PC-9 (cell line): Measurements from ENCODE around the gene CFAP20DC.

Experiments used
- EZH2 ChIP-seq: fragments of 200-600 bp; sonication (generic); IDR thresholded peaks from 2 replicates; pipeline ENCODE4 v1.8.0; 2017; ENCODE audit warnings: antibody characterized with exemption, low read depth
- TF ChIP-seq, protein P1 (sequence below): fragments of 200-600 bp; sonication (generic); conservative IDR thresholded peaks from 2 replicates; pipeline ENCODE4 v1.6.1; 2017; ENCODE audit warnings: mixed run types, antibody characterized with exemption, mild to moderate bottlenecking, moderate library complexity

DNA sequence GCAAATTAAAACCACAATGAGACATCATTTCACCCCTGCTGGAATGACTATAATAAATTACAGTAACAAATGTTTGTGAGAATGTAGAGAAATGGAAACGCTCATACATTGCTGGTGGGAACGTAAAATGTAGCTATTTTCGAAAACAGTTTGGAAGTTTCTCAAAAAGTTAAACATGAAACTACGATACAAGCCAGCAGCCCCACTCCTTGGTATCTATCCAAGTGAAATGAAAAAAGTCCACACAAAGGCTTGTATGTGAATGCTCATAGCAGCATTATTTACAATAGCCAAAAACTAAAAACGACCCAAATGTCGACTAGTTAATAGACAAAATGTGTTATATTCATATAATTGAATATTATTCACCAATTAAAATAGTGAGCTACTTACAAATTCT is 22.9 kb upstream of the CFAP20DC start:
- TF ChIP-seq, protein P1, sequence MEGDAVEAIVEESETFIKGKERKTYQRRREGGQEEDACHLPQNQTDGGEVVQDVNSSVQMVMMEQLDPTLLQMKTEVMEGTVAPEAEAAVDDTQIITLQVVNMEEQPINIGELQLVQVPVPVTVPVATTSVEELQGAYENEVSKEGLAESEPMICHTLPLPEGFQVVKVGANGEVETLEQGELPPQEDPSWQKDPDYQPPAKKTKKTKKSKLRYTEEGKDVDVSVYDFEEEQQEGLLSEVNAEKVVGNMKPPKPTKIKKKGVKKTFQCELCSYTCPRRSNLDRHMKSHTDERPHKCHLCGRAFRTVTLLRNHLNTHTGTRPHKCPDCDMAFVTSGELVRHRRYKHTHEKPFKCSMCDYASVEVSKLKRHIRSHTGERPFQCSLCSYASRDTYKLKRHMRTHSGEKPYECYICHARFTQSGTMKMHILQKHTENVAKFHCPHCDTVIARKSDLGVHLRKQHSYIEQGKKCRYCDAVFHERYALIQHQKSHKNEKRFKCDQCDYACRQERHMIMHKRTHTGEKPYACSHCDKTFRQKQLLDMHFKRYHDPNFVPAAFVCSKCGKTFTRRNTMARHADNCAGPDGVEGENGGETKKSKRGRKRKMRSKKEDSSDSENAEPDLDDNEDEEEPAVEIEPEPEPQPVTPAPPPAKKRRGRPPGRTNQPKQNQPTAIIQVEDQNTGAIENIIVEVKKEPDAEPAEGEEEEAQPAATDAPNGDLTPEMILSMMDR = no peak
- TF ChIP-seq EZH2 = no peak
